NCI-H1436 treated with DMSO at 0.1 percent for 48 hours (cell line): Measurements from ENCODE around the gene TSR1.

Source experiments
- DNase-seq: peaks from one replicate; lab custom pipeline; 2025; lab: John Stamatoyannopoulos, UW

TSR1 gene

GRCh38 chr17:2369039-2369438 lies 32.8 kb upstream of the TSR1 start:
- no peak for DNase-seq

DNA sequence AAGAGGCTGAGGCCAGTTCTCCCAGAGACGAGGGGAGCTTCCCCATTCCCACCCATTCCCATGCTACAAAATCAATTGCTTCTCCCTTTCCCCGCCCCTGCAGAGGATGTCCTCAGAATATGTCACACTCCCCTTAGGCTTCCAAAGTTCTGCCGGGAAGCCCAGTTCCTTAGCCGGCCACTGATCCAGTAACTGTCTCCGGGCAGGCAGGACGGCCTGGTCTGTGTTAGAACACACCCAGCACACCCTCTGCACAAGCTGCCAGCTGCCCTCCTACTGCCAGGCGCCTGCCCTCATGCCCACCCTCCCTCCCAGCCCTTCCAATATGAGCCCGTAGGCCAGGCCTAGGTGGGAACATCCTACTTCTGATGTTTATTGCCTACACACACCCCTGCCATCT lies 32.1 kb upstream of the TSR1 start:
- no peak for DNase-seq

DNA sequence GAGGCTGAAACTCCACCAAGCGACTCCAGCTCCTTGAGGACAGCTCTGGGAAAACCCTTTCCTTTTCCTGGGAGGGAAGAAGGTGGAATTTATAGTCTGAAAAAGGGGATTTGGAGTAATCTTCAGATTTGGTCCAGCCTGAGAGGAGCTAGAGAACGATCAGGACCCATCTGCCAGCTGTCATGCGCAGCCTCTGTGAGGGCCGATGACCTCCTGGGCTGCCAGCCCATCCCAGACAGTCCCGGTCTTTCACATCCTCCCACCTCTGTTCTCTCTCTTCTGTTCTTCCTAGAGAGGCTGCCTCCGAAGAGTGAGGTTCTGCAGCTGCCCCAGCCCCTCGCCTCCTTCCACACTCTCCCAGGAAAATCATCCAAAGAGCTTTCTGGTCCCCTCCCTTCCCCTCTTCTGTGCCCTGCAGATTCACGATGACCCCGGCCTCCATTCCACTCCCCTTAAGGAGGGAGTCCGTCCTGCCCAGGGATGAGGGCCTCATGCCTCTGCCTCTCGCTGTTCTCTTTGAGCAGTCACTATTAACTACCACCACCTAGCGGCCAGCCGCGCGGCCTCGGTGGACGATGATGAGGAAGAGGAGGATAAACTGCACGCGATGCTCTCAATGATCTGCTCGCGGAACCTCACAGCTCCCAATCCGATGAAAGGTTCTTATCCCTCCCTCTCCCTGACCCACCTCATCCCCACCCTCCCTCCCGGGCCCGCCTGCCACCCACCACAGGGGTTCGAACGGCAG lies 30.7 kb upstream of the TSR1 start:
- no peak for DNase-seq

GRCh38 chr17:2365132-2365531 lies 28.9 kb upstream of the TSR1 start:
- DNase-seq: no peak

DNA sequence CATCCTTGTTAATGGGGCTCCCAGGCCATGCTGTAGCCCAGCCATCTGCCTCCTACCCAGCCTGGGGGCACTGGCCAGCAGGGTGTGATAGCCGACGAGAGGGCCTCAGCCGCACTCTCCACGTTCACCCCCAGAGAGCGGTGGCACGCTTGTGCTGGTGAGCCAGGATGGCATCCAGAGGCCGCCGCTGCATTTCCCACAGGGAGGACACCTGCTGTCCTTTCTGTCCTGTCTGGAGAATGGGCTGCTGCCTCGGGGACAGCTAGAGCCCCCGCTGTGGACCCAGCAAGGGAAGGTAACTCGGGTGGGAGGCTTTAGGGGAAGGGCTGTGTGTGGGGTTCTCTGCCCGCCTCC lies 28.5 kb upstream of the TSR1 start:
- DNase-seq: no peak

- no peak for DNase-seq
Observed at GRCh38 chr17:2363851-2364762, 27.9 kb upstream of the TSR1 start.

DNA sequence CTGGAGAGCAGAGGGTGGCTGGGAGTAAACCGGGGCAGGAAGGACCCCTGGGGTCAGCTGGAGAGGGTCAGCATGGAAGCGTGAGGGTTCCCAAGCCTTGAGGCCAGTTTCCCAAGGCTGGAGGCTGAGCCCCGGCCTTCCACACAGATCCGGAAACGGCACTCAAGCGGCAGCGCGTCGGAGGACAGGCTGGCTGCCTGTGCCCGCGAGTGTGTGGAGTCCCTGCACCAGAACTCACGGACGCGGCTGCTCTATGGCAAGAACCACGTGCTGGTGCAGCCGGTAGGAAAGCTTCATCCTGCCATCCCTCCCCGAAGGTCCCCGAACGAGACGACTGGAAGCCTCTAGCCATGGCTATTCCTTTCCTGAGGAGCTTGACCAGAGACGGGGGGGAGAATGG lies 27.1 kb upstream of the TSR1 start:
- no peak for DNase-seq

DNA sequence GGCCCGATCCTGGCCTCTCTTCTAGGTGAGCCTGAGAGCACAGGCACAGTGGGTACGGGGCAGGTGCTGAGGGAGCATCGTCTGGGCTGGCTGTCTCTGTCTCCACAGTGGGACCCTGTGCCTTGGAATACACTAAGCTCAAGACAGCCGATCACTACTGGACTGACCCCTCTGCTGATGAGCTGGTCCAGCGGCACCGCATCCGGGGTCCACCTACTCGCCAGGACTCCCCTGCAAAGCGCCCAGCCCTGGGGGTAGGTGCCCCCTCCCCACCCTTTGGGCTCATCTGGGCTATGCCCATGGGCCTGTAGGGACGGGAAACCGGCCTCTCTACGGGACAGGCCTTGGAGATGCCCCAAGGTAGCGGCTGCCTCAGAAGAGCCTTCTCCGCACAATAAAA lies 26.6 kb upstream of the TSR1 start:
- DNase-seq: no peak

DNA sequence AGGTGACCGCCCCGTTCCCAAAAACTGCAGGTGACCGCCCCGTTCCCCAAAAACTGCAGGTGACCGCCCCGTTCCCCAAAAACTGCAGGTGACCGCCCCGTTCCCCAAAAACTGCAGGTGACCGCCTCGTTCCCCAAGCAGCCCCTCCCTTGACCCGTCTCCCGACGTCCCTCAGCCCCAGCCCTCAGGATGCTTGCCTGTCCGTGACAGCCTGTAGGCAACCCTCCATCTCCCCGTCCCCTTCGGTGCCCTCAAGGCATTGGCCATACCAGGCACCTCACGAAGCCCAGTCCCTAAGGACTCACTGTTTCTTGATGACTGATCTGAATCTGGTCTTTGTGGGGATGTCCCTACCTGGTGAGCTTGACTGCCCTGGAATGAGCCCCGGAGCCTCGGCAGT lies 26.2 kb upstream of the TSR1 start:
- no peak for DNase-seq

- no peak for DNase-seq
Observed at GRCh38 chr17:2362016-2362415, 25.8 kb upstream of the TSR1 start.

DNA sequence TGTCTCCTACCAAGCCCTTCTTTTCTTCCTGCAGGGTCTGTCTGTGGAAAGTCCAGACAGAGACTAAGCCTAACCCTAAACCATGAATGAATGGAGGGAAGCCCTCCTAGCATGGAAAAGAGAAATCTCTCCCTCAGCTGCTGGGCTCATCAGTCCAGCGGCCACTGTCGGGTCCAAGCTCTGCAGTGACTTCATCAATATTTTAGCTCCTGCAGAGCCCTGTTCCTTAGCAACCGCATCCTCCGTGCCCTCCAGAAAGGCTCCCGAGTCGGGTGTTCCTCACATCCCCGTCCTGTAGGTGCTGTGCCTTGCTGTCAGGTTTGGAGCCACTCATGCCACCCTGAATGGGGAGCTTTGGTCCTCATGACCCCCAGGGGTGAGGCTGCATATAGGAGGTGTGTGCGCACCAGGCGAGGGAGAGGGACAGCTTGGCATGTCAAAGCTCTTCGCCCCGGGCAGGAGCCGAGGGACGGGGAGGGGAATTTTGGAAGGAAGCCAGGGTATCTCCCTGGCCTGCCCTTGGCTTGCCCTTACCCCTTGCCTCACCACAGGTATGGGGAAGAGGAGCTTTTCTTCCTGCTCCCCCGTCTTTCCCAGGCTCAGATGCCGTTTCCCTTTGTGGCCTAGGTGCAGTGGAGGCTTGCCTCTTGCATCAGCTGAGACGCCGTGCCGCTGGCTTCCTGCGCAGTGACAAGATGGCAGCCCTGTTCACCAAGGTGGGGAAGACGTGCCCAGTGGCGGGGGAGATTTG lies 24.9 kb upstream of the TSR1 start:
- no peak for DNase-seq

GRCh38 chr17:2357931-2358434 lies 21.7 kb upstream of the TSR1 start:
- DNase-seq: no peak

DNA sequence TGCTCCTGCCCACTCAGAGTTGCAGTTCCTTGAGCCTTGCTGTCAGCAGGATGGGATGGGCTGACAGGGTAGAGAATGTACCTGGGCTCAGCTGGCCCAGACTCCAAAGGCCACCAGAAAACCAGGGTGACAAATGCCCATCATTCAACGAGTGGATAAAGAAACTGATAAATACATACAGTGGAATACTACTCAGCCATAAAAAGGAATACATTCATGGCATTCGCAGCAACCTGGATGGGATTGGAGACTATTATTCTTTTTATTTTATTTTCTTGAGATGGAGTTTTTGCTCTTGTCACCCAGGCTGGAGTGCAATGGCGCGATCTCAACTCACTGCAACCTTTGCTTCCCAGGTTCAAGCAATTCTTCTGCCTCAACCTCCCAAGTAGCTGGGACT lies 21.0 kb upstream of the TSR1 start:
- DNase-seq: no peak

DNA sequence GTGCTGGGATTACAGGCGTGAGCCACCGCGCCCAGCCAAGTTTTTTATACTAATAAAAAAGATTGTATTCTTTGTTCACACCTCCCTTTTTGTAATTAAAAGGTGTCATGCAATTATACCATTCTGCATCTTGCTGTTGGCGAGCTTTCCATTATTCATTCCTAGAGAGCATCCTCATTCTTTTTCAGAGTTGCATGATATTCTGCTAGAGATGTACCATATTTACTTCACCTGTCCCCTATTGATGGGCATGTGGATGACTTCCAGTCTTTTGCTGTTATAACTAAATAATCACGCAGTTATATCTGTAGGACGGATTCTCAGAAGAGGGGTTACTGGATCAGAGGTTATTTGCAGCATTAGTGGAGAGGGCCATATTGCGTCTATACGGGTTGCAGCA lies 18.1 kb upstream of the TSR1 start:
- DNase-seq: no peak

DNA sequence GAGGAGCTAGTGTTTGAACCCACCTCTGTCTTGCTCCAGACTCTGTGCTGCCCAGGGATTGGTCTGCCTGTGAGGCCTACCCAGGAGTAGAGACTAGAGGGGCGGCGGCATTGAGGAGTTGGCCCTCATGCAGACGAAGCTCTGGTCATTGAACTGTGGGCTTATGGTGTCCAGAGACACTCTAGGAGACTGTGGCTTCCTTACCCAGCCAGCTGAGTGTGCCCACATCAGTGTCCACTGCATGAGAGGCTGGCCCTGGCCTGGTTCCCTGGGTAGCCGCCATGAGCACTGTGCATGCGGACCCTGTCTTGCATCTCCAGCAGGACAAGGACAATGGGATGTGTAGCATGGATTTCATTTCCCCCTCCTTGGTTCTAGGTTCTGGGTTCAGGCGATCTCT lies 15.0 kb upstream of the TSR1 start:
- no peak for DNase-seq

DNA sequence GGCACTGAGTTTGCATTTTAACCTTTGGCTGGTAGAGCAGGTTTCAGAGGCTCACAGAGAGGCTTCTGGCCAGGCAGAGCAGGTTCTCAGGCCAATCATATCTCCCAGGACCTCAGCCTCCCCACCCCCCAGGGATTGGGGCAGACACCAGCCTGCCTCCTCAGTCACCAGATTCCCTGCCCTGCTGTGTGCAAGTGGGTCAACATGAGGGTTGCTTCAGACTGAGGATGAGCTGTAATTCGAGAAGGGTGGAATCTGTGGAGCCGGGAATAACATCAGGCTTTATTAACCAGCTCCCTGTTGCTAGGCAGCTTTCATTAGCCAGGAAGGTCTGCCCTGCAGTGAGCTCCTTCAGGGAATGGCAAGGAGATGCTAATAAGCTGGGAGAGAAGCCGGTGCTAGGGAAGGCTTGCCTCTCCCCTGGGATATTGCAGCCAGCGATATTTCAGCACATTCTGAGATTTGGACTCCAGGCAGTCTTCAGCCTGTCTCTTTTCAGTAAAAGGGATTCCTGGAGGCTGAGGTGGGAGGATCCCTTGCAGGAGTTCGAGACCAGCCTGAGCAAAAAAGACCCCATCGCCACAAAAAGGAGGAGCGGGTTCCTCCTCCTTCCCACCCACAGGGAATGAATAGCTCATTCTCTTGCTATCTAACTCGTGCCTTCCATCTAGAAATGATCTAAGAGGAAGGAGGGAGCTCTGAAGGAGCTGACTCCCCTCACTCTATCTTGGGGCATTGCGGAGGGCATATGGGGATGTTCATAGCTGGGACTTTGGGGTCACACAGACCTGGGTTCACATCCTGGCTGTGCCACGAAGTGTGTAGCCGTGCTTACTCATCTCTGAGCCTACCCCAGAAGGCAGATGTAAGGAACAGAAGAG lies 11.8 kb upstream of the TSR1 start:
- no peak for DNase-seq

GRCh38 chr17:2346475-2346874 lies 10.2 kb upstream of the TSR1 start:
- DNase-seq: no peak

DNA sequence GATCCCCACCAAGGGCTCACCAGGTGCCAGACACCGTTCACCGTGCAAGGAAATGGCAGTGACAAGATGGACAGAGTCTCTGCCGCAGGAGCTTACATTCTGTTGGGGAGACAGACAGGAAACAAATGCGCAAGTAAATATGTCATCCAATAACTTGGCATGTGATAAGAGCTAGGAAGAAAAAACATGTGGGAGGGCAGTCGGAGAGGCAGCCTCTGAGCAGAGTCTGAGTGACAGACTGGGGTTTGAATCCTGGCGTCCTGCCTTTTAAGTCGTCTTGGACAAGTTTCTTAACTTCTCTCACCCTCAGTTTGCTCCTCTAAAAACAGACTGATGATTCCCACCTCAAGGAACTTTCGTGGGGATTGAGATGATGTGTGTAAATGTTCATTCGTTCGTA lies 8.3 kb upstream of the TSR1 start:
- DNase-seq: no peak

- DNase-seq: no peak
Observed at GRCh38 chr17:2343421-2343820, 7.2 kb upstream of the TSR1 start.

DNA sequence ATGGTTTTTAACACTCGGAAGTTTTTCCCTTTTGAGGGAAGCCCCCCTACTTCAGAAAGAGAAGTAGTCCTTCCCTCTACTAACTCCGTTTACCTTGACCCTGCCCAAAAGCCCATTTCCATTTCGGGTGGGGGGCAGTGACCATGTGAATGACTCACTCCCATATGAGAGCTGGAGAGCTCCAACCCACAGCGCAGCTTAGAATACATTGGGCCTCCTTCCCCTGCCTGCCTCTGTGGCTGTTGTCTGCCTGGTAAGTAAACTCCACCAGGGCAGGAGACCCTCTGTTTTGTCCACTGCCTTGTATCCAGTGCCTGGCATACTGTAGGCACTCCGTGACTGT lies 2.0 kb upstream of the TSR1 start:
- DNase-seq: no peak

DNA sequence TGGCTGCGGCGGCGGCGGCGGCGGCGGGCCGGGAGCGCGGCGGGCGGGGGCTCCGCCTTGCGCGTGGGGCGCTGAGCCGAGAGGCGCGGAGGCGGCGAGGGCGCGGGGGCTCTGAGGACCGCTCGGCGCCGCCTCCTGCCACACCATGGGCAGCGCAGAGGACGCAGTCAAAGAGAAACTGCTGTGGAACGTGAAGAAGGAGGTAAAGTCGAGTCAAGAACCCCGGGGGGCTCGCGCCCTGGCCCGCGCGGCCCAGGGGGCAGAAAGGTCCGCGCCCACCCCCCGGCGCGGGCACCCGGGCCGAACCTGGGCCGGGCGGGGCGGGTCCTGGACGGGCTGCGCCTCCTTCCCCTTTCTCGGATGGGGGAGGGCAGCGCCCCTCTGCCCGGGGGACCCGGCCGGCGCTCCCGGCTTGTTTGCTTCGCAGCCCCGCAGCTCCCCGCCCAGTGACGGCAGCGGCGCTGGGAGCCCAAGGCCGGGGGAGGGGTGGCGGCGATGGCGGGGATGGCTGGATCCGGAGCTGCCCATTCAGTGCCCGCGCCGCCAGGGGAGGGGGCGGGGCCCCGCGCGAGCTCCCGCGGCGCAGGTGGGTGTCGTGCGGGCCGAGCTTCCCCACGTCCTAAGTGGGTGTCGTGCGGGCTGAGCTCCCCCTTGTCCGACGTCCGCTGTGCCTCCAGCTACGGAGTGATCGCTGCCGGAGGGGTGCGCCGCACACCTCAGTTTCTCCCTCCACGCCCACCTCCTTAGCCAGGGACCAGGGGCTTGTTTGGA lies 1.5 kb upstream of the TSR1 start:
- no peak for DNase-seq
